ENCODE results near the gene SLC25A23. TPM values are rescaled to one million over a fixed set of nuclear protein-coding genes. Genes with fewer than 3 reads are reported as not detected.

SLC25A23 gene
- total and polyA plus RNA-seq, 9 of the 15 experiments (the other 6 are each of a cell fraction or from before 2014, with no cell fraction given), result 6.1 to 72.0 (median 26.6) TPM

GRCh38 chr19:6425732-6426620 is 33.6 kb downstream of the SLC25A23 start (continued):
- no peak for TF ChIP-seq ZFP91 (CRISPR knock-in tag; IDR thresholded peaks at IDR 0.05)
- TF ChIP-seq, protein P1, sequence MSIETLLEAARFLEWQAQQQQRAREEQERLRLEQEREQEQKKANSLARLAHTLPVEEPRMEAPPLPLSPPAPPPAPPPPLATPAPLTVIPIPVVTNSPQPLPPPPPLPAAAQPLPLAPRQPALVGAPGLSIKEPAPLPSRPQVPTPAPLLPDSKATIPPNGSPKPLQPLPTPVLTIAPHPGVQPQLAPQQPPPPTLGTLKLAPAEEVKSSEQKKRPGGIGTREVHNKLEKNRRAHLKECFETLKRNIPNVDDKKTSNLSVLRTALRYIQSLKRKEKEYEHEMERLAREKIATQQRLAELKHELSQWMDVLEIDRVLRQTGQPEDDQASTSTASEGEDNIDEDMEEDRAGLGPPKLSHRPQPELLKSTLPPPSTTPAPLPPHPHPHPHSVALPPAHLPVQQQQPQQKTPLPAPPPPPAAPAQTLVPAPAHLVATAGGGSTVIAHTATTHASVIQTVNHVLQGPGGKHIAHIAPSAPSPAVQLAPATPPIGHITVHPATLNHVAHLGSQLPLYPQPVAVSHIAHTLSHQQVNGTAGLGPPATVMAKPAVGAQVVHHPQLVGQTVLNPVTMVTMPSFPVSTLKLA (conservative IDR thresholded peaks at IDR 0.05), result no peak
- TF ChIP-seq, protein P2, sequence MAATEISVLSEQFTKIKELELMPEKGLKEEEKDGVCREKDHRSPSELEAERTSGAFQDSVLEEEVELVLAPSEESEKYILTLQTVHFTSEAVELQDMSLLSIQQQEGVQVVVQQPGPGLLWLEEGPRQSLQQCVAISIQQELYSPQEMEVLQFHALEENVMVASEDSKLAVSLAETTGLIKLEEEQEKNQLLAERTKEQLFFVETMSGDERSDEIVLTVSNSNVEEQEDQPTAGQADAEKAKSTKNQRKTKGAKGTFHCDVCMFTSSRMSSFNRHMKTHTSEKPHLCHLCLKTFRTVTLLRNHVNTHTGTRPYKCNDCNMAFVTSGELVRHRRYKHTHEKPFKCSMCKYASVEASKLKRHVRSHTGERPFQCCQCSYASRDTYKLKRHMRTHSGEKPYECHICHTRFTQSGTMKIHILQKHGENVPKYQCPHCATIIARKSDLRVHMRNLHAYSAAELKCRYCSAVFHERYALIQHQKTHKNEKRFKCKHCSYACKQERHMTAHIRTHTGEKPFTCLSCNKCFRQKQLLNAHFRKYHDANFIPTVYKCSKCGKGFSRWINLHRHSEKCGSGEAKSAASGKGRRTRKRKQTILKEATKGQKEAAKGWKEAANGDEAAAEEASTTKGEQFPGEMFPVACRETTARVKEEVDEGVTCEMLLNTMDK (IDR thresholded peaks at IDR 0.05; ENCODE audit: borderline replicate concordance, insufficient read depth, low read depth, low read length, poor library complexity, severe bottlenecking), result no peak
- no peak for TF ChIP-seq SIX5 (IDR thresholded peaks at IDR 0.05; ENCODE audit: borderline replicate concordance in 1 of 2, insufficient read depth in 1 of 2, low read depth in 1 of 2, low read length in 2 of 2)
- TF ChIP-seq KDM5B (IDR thresholded peaks at IDR 0.05; ENCODE audit: insufficient replicate concordance, low read depth, low read length), result no peak
- TF ChIP-seq ZNF165 (CRISPR knock-in tag; IDR thresholded peaks at IDR 0.05; ENCODE audit: borderline replicate concordance), result no peak
- no peak for TF ChIP-seq PCBP1 (IDR thresholded peaks at IDR 0.05; ENCODE audit: low read depth, low read length, poor library complexity, severe bottlenecking)
- peak; percentile 8; the same call in 1 of the 2 replicates for TF ChIP-seq DMBX1 (CRISPR knock-in tag; IDR thresholded peaks at IDR 0.05; ENCODE audit: borderline replicate concordance)
- no peak for TF ChIP-seq TRIM24 (IDR thresholded peaks at IDR 0.05)
- no peak for TF ChIP-seq SP2 (IDR thresholded peaks at IDR 0.05; ENCODE audit: extremely low read depth, low read depth, low read length, poor library complexity, severe bottlenecking)
- no peak for TF ChIP-seq ELF1 (tag; IDR thresholded peaks at IDR 0.05)
- TF ChIP-seq RBBP5 (IDR thresholded peaks at IDR 0.05; ENCODE audit: borderline replicate concordance, insufficient read depth, low read length, poor library complexity, severe bottlenecking), result peak; percentile 9
- TF ChIP-seq, protein P3, sequence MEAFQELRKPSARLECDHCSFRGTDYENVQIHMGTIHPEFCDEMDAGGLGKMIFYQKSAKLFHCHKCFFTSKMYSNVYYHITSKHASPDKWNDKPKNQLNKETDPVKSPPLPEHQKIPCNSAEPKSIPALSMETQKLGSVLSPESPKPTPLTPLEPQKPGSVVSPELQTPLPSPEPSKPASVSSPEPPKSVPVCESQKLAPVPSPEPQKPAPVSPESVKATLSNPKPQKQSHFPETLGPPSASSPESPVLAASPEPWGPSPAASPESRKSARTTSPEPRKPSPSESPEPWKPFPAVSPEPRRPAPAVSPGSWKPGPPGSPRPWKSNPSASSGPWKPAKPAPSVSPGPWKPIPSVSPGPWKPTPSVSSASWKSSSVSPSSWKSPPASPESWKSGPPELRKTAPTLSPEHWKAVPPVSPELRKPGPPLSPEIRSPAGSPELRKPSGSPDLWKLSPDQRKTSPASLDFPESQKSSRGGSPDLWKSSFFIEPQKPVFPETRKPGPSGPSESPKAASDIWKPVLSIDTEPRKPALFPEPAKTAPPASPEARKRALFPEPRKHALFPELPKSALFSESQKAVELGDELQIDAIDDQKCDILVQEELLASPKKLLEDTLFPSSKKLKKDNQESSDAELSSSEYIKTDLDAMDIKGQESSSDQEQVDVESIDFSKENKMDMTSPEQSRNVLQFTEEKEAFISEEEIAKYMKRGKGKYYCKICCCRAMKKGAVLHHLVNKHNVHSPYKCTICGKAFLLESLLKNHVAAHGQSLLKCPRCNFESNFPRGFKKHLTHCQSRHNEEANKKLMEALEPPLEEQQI (IDR thresholded peaks at IDR 0.05), result no peak
- no peak; the same call in 1 of the 2 replicates for TF ChIP-seq MTA1 (IDR thresholded peaks at IDR 0.05; ENCODE audit: borderline replicate concordance)
- TF ChIP-seq NFRKB (IDR thresholded peaks at IDR 0.05; ENCODE audit: low read depth), result peak; percentile 91; the same call in 1 of the 2 replicates
- peak; percentile 53; the same call in 1 of the 2 replicates for TF ChIP-seq HSF4 (CRISPR knock-in tag; IDR thresholded peaks at IDR 0.05; ENCODE audit: borderline replicate concordance)
- no peak for TF ChIP-seq ZFPM2 (CRISPR knock-in tag; IDR thresholded peaks at IDR 0.05)
- TF ChIP-seq SUPT5H (IDR thresholded peaks at IDR 0.05), result peak; percentile 35; the same call in 1 of the 2 replicates

Data from K562 (cell line).